GM10266 (cell line): ENCODE data around the gene PRKD1.
"Not testable (repeated sequence)": the region's sequence is repeated elsewhere in the genome, so short reads cannot be mapped to it uniquely, and the experiment has no call there.

ENCODE experiments used
- DNase-seq: peaks from one replicate; pipeline ENCODE4 v3.0.0; 2012; ENCODE audit errors: extremely low spot score
- TF ChIP-seq, protein P1 (sequence below): IDR thresholded peaks from 2 replicates; pipeline ENCODE4 v1.5.1; 2012; ENCODE audit warnings: mild to moderate bottlenecking, low read depth; ENCODE audit not compliant: control insufficient read depth, insufficient read depth; ENCODE audit errors: missing control alignments

Gene PRKD1

DNA sequence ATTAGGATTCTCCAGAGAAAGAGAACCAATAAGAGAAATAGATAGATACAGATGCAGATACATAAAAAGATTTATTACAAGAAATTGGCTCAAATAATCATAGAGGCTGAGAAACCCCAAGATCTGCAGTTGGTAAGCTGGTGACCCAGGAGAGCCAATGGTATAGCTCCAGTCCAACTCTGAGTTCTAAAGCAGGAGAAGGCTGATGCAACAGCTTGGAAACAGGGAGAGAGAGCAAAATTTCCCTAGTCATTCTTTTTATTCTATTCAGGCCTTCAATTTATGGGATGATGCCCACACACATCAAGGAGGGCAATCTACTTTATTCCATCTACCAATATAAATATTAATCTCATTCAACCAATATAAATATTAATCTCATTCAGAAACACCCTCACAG lies 218.2 kb downstream of the PRKD1 start:
- TF ChIP-seq, protein P1, sequence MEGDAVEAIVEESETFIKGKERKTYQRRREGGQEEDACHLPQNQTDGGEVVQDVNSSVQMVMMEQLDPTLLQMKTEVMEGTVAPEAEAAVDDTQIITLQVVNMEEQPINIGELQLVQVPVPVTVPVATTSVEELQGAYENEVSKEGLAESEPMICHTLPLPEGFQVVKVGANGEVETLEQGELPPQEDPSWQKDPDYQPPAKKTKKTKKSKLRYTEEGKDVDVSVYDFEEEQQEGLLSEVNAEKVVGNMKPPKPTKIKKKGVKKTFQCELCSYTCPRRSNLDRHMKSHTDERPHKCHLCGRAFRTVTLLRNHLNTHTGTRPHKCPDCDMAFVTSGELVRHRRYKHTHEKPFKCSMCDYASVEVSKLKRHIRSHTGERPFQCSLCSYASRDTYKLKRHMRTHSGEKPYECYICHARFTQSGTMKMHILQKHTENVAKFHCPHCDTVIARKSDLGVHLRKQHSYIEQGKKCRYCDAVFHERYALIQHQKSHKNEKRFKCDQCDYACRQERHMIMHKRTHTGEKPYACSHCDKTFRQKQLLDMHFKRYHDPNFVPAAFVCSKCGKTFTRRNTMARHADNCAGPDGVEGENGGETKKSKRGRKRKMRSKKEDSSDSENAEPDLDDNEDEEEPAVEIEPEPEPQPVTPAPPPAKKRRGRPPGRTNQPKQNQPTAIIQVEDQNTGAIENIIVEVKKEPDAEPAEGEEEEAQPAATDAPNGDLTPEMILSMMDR, result no peak
- no peak for DNase-seq

DNA sequence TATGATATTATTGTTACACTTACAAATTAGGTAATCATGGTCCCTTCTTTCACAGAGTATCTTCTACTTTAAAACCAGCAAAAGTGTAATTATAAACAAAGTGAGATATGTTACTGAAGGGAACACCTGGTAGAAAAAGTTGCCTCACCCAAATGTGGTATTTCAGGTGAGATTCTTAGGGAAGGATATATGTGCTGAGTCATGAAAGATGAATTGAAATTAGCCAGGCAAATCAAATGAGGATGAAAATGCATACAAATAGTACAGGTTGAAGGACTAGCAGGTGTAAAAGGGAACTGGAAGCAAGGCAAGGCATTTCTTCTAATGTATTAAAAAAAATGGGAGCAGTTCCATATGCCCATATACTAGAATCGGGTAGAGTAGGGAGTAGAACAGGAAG lies 220.9 kb downstream of the PRKD1 start:
- TF ChIP-seq, protein P1, result no peak
- no peak for DNase-seq

DNA sequence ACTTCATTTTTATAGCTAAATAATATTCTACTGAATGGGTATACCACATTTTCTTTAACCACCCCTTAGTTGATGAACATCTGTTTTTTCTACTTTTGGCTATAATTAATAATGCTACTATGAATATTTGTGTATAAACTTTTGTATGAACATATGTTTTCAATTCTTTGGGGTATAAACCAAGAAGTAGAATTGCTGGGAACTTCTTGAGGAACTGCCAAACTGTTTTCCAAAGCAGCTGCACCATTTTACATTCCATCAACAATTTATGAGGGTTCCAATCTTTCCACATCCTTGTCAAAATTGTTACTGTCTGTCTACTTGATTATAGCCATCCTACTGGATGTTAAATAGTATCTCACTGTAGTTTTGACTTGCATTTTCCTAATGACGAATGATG lies 221.8 kb downstream of the PRKD1 start:
- TF ChIP-seq, protein P1, result no peak
- no peak for DNase-seq

DNA sequence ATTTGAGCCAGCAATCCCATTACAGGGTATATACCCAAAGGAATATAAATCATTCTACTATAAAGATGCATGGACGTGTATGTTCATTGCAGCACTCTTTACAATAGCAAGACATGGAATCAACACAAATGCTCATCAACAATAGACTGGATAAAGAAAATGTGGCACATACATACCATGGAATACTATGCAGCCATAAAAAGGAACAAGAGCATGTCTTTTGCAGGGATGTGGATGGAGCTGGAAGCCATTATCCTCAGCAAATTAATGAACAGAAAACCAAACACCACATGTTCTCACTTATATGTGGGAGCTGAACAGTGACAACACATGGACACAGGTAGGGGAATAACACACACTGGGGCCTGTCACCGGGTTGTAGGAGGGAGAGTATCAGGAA lies 238.1 kb downstream of the PRKD1 start:
- not testable (repeated sequence) for DNase-seq

DNA sequence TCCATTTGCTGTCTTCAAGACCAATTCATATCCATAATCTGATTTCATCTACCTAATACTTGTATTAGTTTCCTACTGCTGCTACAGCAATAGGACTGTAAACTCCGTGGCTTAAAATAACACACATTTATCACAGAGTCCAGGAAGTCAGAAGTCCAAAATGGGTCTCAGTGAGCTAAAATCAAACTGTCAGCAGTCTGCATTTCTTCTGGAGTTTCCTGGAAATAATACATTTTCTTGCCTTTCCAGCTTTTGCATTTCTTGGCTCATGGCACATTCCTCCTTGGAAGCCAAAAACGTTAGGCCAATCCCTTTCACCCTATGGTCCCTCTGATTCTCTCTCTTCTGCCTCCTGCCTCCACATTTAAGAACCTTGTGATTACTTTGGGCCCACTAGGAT lies 239.8 kb downstream of the PRKD1 start:
- TF ChIP-seq, protein P1, result no peak

DNA sequence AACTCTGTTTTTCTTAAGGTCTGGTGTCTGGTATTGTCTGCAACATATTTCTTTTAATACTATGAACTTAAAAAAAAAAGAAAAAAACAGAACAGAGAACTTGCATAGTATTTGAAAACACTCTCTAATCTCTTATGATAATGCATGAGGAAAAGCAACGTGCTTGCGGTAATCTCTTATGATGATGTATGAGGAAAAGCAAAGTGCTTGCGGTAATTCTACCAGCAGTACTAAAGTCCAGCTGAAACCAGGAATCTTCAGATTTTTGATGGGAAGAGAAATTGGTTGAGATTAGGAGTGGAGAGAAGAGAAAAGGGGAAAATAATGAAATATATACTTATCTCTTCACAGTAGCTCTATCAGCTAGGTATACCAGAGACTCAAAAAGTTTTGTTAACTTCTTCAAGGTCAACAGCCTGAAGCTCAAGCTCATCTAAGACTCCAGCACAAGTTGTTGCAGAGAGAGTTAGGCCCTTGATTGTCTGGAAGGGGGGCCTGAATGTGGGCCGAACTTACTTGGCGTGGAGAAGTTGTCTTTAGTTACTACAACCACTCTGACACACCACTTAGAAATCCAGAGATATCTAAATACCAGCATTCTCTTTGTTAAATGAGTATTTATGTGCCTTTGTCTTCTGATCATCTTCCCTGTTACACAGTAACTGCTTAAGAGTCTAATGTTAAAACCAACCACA lies 240.4 kb downstream of the PRKD1 start:
- no peak for DNase-seq
- TF ChIP-seq, protein P1, result no peak

More for the DNA sequence above, 239.8 kb downstream of the PRKD1 start:
- DNase-seq, result no peak

DNA sequence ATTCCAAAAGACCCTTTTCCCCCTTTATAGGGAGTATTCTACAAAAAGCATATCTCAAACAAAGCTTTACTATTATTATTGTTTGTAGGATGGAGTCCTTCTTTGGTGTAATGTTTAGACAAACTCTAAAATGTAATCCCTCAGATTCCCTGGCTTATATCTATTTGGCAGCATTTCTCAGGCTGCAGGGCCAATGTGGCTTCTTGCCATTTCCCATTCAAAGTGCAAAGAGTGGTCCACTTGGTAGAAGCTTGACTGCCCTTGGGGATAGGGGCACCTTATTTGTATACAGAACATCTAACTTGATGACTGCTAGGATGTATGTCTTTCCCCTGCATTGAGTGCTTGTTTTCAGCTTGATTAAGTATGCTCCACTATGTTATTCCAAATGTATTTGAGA lies 242.7 kb downstream of the PRKD1 start:
- TF ChIP-seq, protein P1, result no peak
- no peak for DNase-seq

DNA sequence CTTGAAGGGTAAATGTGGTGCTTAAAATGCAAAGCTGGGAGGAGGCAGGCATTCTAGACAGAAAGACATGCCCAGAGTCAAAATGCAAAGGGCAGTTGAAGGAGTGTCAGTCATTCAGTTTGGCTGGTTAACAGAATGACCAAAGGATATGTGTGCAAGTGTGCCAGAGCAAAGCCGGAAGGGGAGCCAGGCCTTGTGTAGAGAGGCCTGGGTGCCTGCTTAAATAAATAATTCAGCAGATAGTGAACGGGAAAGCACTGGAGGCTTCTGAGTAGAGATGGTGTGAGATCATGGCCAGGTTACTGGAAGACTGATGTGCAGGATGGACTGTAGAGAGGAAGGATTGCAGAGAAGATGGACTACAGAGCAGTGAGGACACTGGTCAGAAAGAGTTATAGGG lies 244.9 kb downstream of the PRKD1 start:
- TF ChIP-seq, protein P1, result no peak
- DNase-seq, result no peak
